Measurements from ENCODE around the gene GPR108. TPM values are rescaled to one million over a fixed set of nuclear protein-coding genes. Genes with fewer than 3 reads are reported as not detected.
"Not testable (repeated sequence)": the region's sequence is repeated elsewhere in the genome, so short reads cannot be mapped to it uniquely, and the experiment has no call there.

Gene GPR108
- polyA plus RNA-seq, 1 of the 3 experiments (the other 2 are of a cell fraction), result 54.2 TPM

DNA sequence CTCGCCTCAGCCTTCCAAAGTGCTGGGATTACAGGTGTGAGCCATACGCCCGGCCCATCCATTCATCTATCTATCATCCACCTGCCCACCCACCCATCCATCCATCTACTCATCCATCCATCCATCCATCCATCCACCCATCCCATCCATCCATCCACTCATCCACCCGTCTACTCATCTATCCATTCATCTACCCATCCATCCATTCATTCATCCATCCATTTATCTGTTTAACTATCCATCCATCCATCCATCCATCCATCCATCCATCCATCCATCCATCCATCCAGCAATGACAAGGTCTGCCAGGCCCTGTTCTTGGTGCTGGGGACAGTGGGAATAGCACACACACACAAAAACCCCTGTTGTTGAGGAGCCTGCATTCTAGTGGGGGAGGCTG lies 39.6 kb upstream of the GPR108 start:
- Histone ChIP-seq H3K4me2 (no peak overlapping the region), H3K79me2 (ENCODE audit: insufficient read depth) (no peaks in the 10 kb centered on the region), H3K4me1 (ENCODE audit: control insufficient read depth in 1 of 2, insufficient read depth in 2 of 2, low read depth in 1 of 2, low read length in 1 of 2) (no peaks in the 10 kb centered on the region; a peak in 1 of 4 replicates), H2AFZ (ENCODE audit: low read depth) (no peak overlapping the region), H3K27me3 (ENCODE audit: insufficient read depth) (peaks cover 6% of the 10 kb centered on the region; the same call in 1 of the 2 replicates), H3K9me3 (no peaks in the 10 kb centered on the region), H3K9ac (no peak overlapping the region), H3K9me2 (no peaks in the 10 kb centered on the region), H3K36me3 (replicated peaks in 1 of 2; ENCODE audit: control insufficient read depth in 1 of 2, insufficient read depth in 2 of 2, low read length in 1 of 2) (no peaks in the 10 kb centered on the region), H3F3A (replicated peaks; ENCODE audit: insufficient read depth) (peaks cover 3% of the 10 kb centered on the region), H3K27ac (ENCODE audit: low read depth in 2 of 2, low read length in 1 of 2) (no peak overlapping the region), H3K4me3 (ENCODE audit: low read depth in 2 of 2, low read length in 1 of 2) (no peak overlapping the region), H4K20me1 (ENCODE audit: insufficient read depth) (no peaks in the 10 kb centered on the region)
- CTCF ChIA-PET, result no interaction called here
- POLR2A ChIA-PET, result no interaction called here
- TF ChIP-seq, protein P1, sequence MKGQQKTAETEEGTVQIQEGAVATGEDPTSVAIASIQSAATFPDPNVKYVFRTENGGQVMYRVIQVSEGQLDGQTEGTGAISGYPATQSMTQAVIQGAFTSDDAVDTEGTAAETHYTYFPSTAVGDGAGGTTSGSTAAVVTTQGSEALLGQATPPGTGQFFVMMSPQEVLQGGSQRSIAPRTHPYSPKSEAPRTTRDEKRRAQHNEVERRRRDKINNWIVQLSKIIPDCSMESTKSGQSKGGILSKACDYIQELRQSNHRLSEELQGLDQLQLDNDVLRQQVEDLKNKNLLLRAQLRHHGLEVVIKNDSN (IDR thresholded peaks at IDR 0.05; ENCODE audit: borderline replicate concordance, low read depth), result no peak
- TF ChIP-seq RFX5 (IDR thresholded peaks at IDR 0.05; ENCODE audit: low read length) (no peak), TAF1 (IDR thresholded peaks at IDR 0.05; ENCODE audit: borderline replicate concordance, low read depth, low read length) (no peak)
- TF ChIP-seq, protein P2, sequence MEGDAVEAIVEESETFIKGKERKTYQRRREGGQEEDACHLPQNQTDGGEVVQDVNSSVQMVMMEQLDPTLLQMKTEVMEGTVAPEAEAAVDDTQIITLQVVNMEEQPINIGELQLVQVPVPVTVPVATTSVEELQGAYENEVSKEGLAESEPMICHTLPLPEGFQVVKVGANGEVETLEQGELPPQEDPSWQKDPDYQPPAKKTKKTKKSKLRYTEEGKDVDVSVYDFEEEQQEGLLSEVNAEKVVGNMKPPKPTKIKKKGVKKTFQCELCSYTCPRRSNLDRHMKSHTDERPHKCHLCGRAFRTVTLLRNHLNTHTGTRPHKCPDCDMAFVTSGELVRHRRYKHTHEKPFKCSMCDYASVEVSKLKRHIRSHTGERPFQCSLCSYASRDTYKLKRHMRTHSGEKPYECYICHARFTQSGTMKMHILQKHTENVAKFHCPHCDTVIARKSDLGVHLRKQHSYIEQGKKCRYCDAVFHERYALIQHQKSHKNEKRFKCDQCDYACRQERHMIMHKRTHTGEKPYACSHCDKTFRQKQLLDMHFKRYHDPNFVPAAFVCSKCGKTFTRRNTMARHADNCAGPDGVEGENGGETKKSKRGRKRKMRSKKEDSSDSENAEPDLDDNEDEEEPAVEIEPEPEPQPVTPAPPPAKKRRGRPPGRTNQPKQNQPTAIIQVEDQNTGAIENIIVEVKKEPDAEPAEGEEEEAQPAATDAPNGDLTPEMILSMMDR (IDR thresholded peaks at IDR 0.05), result no peak
- no peak for DNase-seq
- WGBS (ENCODE audit: low lambda C conversion rate), result 19% methylated on average over 4 of the region's 4 CpGs

DNA sequence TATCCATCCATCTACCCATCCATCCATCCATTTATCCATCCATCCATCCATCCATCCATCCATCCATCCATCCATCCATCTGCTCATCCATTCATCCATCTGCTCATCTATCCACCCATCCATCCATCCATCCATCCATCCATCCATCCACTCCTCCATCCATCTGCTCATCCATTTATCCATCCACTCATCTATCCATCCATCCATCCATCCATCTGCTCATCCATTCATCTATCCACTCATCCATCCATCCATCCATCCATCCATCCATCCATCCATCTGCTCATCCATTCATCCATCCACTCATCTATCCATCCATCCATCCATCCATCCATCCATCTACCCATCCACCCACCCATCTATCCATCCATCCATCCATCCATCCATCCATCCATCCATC lies 38.7 kb upstream of the GPR108 start:
- H3K36me3 ChIP-seq (replicated peaks in 1 of 2; ENCODE audit: control insufficient read depth in 1 of 2, insufficient read depth in 2 of 2, low read length in 1 of 2); H3K9me2 ChIP-seq; POLR2A ChIA-PET; CTCF ChIA-PET; H3K79me2 ChIP-seq (ENCODE audit: insufficient read depth); H3K9me3 ChIP-seq; H4K20me1 ChIP-seq (ENCODE audit: insufficient read depth); DNase-seq; H3K4me1 ChIP-seq (ENCODE audit: control insufficient read depth in 1 of 2, insufficient read depth in 2 of 2, low read depth in 1 of 2, low read length in 1 of 2); H3K27ac ChIP-seq (ENCODE audit: low read depth in 2 of 2, low read length in 1 of 2); H3K27me3 ChIP-seq (ENCODE audit: insufficient read depth); H3F3A ChIP-seq (replicated peaks; ENCODE audit: insufficient read depth); H3K9ac ChIP-seq; H3K4me2 ChIP-seq; H3K4me3 ChIP-seq (ENCODE audit: low read depth in 2 of 2, low read length in 1 of 2); H2AFZ ChIP-seq (ENCODE audit: low read depth): not testable (repeated sequence)

DNA sequence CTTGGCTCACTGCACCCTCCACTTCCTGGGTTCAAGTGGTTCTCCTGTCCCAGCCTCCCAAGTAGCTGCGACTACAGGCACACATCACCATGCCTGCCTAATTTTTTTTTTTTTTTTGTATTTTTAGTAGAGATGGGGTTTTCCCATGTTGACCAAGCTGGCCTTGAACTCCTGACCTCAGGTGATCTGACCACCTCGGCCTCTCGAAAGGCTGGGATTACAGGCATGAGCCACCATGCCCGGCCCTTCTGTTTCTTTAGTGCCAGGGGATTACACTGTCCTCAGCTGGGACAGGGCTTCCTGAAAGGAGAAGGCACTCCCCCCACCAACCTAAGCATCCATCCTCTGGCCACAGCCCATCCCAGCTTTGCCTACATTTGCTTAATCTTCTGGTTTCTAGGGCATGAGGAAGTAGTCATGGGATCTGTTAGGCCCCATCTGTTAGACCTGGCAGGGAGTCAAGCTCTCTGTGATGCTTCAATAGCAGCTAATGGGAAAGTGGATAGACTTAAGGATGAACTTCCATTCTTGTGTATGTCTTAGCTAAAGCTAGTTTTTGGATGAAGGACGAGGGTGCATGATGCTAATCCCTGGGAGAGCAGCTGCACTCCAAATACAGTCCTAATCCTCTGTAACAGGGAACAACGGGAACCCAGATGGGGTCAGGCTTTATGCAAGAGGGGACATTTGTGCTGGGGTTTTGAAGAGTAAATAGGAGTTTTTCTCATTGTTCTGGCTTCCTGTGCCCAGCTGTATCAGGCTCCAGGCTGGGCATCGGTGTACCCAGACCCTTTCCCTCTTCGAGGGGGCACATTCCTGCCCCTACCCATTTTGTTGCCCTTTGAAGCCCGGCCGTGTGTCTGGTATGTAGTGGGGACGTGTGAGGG lies 37.7 kb upstream of the GPR108 start:
- Histone ChIP-seq H3K27me3 (ENCODE audit: insufficient read depth) (peaks cover 6% of the 10 kb centered on the region; the same call in 1 of the 2 replicates), H3K9me2 (no peaks in the 10 kb centered on the region), H2AFZ (ENCODE audit: low read depth) (no peak overlapping the region), H3F3A (replicated peaks; ENCODE audit: insufficient read depth) (no peaks in the 10 kb centered on the region), H3K9me3 (no peaks in the 10 kb centered on the region), H3K27ac (ENCODE audit: low read depth in 2 of 2, low read length in 1 of 2) (no peak overlapping the region), H3K4me3 (ENCODE audit: low read depth in 2 of 2, low read length in 1 of 2) (no peak overlapping the region), H3K36me3 (replicated peaks in 1 of 2; ENCODE audit: control insufficient read depth in 1 of 2, insufficient read depth in 2 of 2, low read length in 1 of 2) (no peaks in the 10 kb centered on the region), H3K79me2 (ENCODE audit: insufficient read depth) (no peaks in the 10 kb centered on the region), H3K4me1 (ENCODE audit: control insufficient read depth in 1 of 2, insufficient read depth in 2 of 2, low read depth in 1 of 2, low read length in 1 of 2) (no peaks in the 10 kb centered on the region), H3K4me2 (no peak overlapping the region), H4K20me1 (ENCODE audit: insufficient read depth) (no peaks in the 10 kb centered on the region), H3K9ac (no peak overlapping the region)
- DNase-seq, result no peak
- WGBS (ENCODE audit: low lambda C conversion rate), result 13% methylated on average over 11 of the region's 11 CpGs
- ChIA-PET POLR2A (interaction anchor here (0.6 kb wide), 1 partner anchor 1000 kb away, joined by 4 read pairs; no protein-coding TSS in a partner anchor), CTCF (interaction anchor here (1.6 kb wide), 1 partner anchor 89 kb away, joined by 4 read pairs; no protein-coding TSS in a partner anchor)
- TF ChIP-seq, protein P1 (IDR thresholded peaks at IDR 0.05; ENCODE audit: borderline replicate concordance, low read depth), result no peak
- TF ChIP-seq, protein P3, sequence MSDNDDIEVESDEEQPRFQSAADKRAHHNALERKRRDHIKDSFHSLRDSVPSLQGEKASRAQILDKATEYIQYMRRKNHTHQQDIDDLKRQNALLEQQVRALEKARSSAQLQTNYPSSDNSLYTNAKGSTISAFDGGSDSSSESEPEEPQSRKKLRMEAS (IDR thresholded peaks at IDR 0.05; ENCODE audit: low read depth), result no peak
- TF ChIP-seq TCF12 (IDR thresholded peaks at IDR 0.05) (no peak), EP300 (IDR thresholded peaks at IDR 0.05; ENCODE audit: borderline replicate concordance in 1 of 2, low read depth in 1 of 2, low read length in 1 of 2) (no peak), EZH2phosphoT487 (IDR thresholded peaks at IDR 0.05; ENCODE audit: borderline replicate concordance, low read depth) (no peak), POLR2AphosphoS5 (IDR thresholded peaks at IDR 0.05; ENCODE audit: low read depth, low read length) (no peak), TAF1 (IDR thresholded peaks at IDR 0.05; ENCODE audit: borderline replicate concordance, low read depth, low read length) (no peak)
- TF ChIP-seq, protein P2 (IDR thresholded peaks at IDR 0.05), result no peak
- TF ChIP-seq, protein P4, sequence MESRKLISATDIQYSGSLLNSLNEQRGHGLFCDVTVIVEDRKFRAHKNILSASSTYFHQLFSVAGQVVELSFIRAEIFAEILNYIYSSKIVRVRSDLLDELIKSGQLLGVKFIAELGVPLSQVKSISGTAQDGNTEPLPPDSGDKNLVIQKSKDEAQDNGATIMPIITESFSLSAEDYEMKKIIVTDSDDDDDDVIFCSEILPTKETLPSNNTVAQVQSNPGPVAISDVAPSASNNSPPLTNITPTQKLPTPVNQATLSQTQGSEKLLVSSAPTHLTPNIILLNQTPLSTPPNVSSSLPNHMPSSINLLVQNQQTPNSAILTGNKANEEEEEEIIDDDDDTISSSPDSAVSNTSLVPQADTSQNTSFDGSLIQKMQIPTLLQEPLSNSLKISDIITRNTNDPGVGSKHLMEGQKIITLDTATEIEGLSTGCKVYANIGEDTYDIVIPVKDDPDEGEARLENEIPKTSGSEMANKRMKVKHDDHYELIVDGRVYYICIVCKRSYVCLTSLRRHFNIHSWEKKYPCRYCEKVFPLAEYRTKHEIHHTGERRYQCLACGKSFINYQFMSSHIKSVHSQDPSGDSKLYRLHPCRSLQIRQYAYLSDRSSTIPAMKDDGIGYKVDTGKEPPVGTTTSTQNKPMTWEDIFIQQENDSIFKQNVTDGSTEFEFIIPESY (IDR thresholded peaks at IDR 0.05; ENCODE audit: borderline replicate concordance, low read depth), result no peak

Measured in SK-N-SH (cell line).